Measurements from ENCODE around the gene KCNC3.

KCNC3 gene

GRCh38 chr19:50326101-50326664, 3.0 kb downstream of the KCNC3 start:
- no peak for DNase-seq

- DNase-seq, result peak; percentile 86
These were observed 3.7 kb downstream of the KCNC3 start for GRCh38 chr19:50325310-50326100.

GRCh38 chr19:50324331-50324730, 4.8 kb downstream of the KCNC3 start:
- DNase-seq, result no peak

GRCh38 chr19:50323782-50324133, 5.4 kb downstream of the KCNC3 start:
- no peak for DNase-seq

DNA sequence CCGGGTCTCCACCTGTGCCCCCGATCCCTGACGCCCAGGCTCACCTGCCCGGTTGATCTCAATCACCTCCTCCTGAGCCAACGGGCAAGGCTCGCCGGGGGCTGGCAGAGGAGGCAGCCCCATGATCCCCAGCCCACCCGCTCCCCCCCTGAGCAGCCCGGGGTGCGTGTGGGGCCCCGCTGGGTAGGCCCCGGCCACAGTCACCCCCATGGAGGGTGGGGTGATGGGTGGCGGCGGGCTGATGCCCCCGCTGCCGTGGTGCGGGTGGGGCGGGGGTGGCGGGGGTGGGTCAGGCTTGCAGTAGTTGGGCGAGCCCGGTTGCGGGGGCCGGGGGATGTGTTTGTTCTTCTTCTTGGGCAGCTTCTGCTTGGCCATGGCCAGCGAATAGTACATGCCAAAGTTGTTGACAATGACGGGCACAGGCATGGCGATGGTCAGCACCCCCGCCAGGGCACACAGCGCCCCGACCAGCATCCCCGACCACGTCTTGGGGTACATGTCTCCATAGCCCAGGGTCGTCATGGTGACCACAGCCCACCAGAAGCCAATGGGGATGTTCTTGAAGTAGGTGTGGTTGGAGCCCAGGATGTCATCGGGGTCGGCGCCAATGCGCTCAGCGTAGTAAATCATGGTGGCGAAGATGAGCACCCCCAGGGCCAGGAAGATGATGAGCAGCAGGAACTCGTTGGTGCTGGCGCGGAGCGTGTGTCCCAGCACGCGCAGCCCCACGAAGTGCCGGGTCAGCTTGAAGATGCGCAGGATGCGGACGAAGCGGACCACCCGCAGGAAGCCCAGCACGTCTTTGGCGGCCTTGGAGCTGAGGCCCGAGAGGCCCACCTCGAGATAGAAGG, 6.0 kb downstream of the KCNC3 start:
- DNase-seq, result no peak

- no peak for DNase-seq
These were observed 6.9 kb downstream of the KCNC3 start for GRCh38 chr19:50322234-50322633.

DNA sequence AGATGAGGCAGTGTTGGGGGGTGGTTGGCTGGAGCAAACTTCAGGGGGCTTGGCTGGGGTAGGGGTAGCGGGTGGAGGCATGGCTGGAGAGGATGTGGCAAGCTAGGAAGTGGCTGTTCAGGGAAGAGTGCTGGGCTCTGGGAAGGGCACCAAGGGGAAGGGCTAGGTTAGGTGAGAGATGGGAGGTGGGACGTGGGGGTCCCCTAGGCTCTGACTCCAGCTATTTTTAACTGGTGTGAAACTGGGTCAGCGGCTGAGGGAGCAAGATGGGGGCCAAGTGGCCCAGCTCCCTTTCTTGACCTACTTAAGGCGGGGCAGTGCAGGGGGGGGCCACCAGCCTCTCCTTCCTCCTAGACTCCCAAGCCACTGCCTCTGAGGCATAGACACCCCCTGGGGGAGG, 7.3 kb downstream of the KCNC3 start:
- no peak for DNase-seq

GRCh38 chr19:50320596-50320995, 8.6 kb downstream of the KCNC3 start:
- no peak for DNase-seq

DNA sequence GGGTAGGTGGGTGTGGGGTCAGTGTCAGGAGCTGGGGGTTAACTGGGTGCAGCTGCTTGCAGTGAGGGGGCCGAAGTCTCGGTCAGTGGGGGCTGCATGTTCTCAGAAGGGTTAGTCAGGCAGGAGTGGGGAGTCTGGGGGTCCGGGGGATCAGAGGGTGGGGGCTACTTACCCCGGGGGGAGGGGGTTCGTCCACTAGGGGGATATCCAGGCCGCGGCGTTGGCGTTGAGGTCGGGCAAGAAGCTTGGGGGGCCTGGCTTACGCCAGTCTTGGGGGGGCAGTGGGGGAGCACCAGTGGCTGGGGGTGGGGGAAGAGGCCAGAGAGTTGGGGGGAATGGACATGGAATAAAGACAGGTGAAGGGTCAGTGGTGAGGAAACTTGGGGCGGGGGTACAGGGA, 9.1 kb downstream of the KCNC3 start:
- no peak for DNase-seq

- DNase-seq, result no peak
These were observed 10.0 kb downstream of the KCNC3 start for GRCh38 chr19:50319156-50319555.

DNA sequence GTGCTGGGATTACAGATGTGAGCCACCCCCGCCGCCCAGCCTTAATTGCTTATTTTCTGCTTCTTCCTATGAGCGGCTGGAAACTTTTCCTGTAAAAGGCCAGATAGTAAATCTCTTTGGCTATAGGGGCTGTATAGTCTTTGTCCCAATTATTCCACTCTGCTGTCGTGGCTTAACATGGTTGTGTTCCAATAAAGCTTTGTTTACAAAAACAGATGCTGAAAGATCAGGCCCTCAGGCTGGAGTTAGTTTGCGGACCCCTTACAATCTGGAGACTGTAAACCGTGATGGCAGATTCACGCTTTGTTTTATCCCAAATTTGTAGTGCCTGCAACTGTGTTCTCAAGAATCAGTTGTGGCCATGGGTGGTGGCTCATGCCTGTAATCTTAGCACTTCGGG, 10.7 kb downstream of the KCNC3 start:
- DNase-seq, result no peak

GRCh38 chr19:50317115-50317514, 12.1 kb downstream of the KCNC3 start:
- no peak for DNase-seq

- no peak for DNase-seq
These were observed 13.3 kb downstream of the KCNC3 start for GRCh38 chr19:50315773-50316448.

DNA sequence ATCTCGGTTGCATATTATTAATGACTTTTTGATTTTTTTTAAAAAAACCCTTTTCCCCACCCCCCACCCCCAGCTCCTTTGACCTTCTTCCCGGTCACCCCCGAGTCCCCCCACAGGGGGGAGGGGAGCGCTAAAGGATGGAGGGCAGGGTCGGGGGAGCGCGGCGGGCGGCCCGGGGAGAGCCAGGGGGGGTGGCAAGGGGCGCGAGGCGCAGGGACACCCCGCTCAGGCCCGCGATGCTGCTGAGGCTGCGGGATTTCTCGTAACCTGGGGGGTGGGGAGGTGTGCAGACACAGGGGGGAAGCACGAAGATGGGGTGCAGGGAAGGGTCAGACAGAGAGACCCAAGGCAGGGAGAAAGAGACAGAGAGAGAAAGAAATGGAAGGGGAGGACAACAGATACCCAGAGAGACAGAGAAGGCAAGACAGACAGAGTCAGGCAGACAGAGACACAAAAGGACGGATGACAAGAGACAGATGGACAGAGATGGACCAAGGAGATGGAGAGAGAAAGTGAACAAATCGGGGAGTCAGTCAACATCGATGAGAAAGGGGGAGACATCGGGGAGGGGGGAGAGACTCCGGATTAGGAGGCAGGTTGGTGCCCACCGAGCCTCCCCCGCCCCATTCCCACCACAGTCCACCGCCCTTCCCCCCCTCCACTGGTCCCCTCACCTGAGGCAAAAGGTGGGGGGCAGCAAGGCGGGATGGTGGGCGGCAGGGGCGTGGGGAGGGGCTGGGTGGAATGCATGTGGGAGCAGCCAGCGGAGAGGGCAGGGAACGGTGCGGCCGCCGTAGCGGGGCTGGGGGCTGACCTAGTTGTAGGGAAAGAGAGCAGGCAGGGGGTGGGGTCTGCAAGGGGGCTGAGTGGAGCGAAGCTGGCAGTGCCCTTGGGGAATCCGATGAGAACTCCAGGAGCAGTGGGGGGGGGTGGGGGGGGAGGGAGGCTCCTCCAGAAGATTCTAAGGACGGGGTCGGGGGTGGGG, 14.2 kb downstream of the KCNC3 start:
- no peak for DNase-seq

DNA sequence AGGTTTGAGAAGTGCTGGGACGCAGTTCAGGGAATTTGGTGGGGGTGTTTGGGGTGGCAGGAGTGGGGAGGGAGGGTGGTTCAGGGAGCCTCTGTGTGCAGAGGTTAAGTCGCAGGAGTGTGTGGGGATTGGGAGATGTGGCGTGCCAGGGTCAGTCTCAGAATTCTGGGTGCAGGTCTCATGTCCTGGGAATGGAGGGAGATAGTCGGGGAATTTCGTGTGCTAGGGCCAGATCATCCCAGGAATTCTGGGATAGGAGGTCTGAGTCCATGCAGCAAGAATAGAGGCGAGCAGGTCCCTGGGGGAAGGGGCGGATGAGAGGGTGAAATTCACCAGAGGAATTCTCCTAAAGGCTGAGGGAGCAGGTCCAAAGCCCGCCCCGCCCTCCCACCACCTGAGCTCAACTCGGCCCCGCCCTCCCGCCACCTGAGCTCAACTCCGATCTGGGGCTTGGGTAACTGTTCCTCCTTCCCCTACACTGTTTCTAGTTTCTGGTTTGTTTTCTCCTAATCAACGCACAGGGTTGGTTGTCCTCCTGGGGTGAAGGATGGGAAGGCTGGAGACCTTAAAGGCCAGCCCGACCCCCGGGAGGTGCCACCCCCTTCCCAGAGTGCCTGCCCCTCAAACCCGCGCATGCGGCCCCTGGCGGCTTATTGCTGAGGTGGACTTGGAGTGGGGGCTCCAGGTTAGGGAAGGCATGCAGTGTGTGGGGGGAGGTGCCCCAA, 15.2 kb downstream of the KCNC3 start:
- DNase-seq, result peak; percentile 41

DNA sequence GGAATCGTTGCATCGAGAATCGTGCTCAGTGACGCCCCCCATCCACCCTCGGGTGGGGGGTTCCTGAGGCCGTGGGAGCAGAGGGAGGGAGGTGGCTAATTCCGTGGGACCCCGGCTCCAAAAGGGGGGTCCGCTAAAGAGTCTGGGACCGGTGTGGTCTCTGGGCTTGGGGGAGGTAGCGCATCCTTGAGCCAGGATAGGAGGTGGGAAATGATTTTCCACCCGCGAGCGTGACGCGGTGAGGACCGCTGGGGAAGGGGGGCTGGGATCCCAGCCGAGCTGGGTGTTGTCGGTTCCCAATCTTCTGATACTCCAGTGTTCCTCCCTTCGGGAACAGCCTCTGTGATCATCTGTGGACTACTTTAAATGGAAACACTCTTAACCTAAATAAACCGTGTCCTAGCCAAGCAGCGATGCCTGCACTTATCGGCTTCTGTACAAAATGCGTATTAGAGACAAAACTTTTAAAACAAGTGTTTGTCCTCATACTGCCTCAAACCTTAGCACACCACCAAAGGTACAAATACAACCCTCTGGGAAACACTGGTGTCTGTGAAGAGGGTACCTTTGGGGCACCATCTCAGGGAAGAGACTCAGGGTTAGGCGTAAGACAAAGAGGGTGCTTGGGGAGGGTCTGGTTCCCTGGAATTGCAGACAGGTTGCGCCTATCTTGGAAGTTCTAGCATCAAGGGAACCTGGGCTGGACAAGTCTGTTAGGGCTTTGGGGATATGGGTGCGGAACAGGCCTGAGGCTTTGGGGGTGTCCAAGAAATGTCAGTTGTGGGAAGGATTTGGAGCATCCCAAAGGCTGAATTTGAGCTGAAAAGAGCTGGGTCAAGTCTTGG, 16.0 kb downstream of the KCNC3 start:
- DNase-seq, result no peak

DNA sequence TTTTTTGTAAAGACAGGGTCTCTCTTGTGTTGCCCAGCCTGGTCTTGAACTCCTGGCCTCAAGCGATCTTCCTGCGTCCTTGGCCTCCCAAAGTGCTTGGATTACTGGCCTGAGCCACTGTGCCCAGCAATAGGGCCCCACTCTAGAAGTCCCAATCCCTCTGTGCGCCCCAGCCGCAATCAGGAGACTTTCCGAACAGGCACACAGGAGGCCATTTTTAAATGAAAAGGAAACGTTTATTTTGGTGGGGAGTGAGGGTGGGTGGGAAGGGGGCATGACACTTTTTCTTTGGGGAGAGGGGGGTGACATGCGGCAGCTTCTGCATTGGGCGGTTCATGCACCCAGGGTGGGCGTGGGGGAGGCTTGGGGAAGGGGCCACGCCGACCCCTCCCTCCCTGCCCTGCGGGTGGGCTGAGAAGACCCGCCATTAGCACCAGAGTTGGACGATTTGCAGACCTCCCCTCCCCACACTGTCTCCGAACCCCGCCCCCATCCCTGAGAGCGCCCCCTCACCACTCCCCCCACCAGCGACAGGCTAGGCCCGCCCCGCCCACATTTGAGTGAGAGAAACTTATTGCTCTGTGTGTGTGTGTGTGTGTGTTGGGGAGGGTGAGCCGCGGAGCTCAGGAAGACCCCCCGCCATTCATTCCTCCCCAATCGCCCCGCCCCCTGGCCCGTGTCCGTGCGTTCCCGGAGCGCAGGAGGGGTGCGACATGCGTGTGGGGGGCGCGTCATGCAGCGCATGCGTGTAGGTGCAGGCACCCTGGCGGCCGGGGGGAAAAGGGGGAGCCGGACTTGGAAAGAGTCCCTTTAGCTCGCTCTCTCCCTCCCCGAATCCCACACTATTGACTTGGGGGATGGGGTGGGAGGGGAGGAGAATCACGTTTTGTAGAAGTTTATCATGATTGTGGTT, 17.2 kb downstream of the KCNC3 start:
- no peak for DNase-seq

GRCh38 chr19:50310759-50311465, 18.3 kb downstream of the KCNC3 start:
- DNase-seq, result no peak

Measured in RPMI8226 (cell line).